Measurements from ENCODE around the gene LMAN2L. TPM values are rescaled to one million over a fixed set of nuclear protein-coding genes. Genes with fewer than 3 reads are reported as not detected.

LMAN2L gene
- total RNA-seq, 2 experiments from 2014 or later = 1.1 to 1.8 TPM

- Histone ChIP-seq H3K27me3 (ENCODE audit: control insufficient read depth in 1 of 2, insufficient read depth in 2 of 2, low read length in 2 of 2) (no peaks in the 10 kb centered on the region), H3K9me3 (ENCODE audit: control insufficient read depth in 1 of 2, insufficient read depth in 1 of 2, low read length in 2 of 2) (no peaks in the 10 kb centered on the region), H3K36me3 (ENCODE audit: insufficient read depth, low read length) (no peaks in the 10 kb centered on the region), H3K4me1 (ENCODE audit: insufficient read depth, low read length) (no peaks in the 10 kb centered on the region), H3K4me3 (ENCODE audit: low read length) (no peak overlapping the region), H3K27ac (ENCODE audit: low read depth in 1 of 2, low read length in 2 of 2) (no peak overlapping the region)
- intact Hi-C loops (cut with DNase I, micrococcal nuclease) = no loop called here
- H3K36me3 Mint-ChIP-seq (ENCODE audit: low read depth) = no peaks in the 10 kb centered on the region
- DNase-seq (no peak), ATAC-seq (ENCODE audit: poor library complexity) (no peak)
- no peaks in the 10 kb centered on the region for H3K4me1 Mint-ChIP-seq (ENCODE audit: low read depth)
- H3K27me3 Mint-ChIP-seq = no peaks in the 10 kb centered on the region
- POLR2A ChIA-PET = no interaction called here
- H3K4me3 Mint-ChIP-seq = no peak overlapping the region
- H3K9me3 Mint-ChIP-seq = no peaks in the 10 kb centered on the region
- CTCF ChIA-PET = no interaction called here
- TF ChIP-seq, protein P1, sequence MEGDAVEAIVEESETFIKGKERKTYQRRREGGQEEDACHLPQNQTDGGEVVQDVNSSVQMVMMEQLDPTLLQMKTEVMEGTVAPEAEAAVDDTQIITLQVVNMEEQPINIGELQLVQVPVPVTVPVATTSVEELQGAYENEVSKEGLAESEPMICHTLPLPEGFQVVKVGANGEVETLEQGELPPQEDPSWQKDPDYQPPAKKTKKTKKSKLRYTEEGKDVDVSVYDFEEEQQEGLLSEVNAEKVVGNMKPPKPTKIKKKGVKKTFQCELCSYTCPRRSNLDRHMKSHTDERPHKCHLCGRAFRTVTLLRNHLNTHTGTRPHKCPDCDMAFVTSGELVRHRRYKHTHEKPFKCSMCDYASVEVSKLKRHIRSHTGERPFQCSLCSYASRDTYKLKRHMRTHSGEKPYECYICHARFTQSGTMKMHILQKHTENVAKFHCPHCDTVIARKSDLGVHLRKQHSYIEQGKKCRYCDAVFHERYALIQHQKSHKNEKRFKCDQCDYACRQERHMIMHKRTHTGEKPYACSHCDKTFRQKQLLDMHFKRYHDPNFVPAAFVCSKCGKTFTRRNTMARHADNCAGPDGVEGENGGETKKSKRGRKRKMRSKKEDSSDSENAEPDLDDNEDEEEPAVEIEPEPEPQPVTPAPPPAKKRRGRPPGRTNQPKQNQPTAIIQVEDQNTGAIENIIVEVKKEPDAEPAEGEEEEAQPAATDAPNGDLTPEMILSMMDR (IDR thresholded peaks at IDR 0.05) = no peak
- H3K27ac Mint-ChIP-seq = no peak overlapping the region
These were observed 50.4 kb downstream of the LMAN2L start for GRCh38 chr2:96689431-96689991.

DNA sequence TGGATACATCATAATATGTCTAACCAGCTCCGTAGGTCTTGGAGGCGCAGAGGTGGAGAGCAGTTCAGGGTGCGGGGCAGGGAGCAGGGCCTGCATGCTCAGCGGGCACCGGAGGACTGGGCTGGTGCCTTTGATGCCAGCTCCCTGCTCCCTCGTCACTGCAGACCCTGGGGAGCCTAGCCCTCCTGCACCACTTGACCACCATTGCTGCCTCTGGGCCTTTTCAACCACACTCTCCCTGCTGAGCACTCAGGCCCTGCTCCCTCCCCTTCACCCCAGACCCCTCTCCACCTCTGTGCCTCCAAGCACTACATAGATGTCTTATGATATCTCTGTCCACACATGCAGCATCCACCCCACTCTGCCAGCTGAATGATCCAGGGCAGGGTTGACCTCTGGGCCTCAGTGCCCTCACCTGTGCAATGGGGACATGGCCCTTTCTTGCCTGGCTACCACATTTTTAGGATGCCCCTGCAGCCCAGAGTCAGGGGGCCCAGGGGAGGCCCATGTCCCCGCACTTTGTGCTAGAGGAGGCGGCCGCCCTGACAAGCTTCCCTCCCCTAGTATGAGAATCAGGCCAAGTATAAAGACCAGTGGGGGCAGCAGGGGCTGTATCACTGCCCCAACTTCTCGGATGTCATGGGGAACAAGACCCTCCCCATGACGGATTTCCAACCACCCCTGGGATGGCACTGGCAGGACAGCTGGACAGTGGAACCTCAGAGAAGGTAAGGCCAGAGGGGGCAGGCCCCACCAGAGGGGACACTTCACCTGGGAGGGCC is 51.0 kb downstream of the LMAN2L start:
- no peaks in the 10 kb centered on the region for H3K4me1 ChIP-seq (ENCODE audit: insufficient read depth, low read length)
- no peak overlapping the region for H3K27ac ChIP-seq (ENCODE audit: low read depth in 1 of 2, low read length in 2 of 2)
- no peaks in the 10 kb centered on the region for H3K36me3 ChIP-seq (ENCODE audit: insufficient read depth, low read length)
- DNase-seq = no peak
- intact Hi-C loops (cut with DNase I, micrococcal nuclease) = no loop called here
- Mint-ChIP-seq H3K36me3 (ENCODE audit: low read depth) (no peaks in the 10 kb centered on the region), H3K27ac (no peak overlapping the region), H3K4me1 (ENCODE audit: low read depth) (no peaks in the 10 kb centered on the region), H3K27me3 (no peaks in the 10 kb centered on the region), H3K4me3 (no peak overlapping the region), H3K9me3 (no peaks in the 10 kb centered on the region)
- no peaks in the 10 kb centered on the region for H3K27me3 ChIP-seq (ENCODE audit: control insufficient read depth in 1 of 2, insufficient read depth in 2 of 2, low read length in 2 of 2)
- CTCF ChIA-PET = no interaction called here
- ATAC-seq (ENCODE audit: poor library complexity) = no peak
- TF ChIP-seq, protein P1 (IDR thresholded peaks at IDR 0.05) = no peak
- POLR2A ChIA-PET = no interaction called here
- H3K9me3 ChIP-seq (ENCODE audit: control insufficient read depth in 1 of 2, insufficient read depth in 1 of 2, low read length in 2 of 2) = no peaks in the 10 kb centered on the region
- H3K4me3 ChIP-seq (ENCODE audit: low read length) = no peak overlapping the region

- ATAC-seq (ENCODE audit: poor library complexity) (no peak), DNase-seq (no peak)
- Histone ChIP-seq H3K36me3 (ENCODE audit: insufficient read depth, low read length) (no peaks in the 10 kb centered on the region), H3K9me3 (ENCODE audit: control insufficient read depth in 1 of 2, insufficient read depth in 1 of 2, low read length in 2 of 2) (no peaks in the 10 kb centered on the region), H3K27me3 (ENCODE audit: control insufficient read depth in 1 of 2, insufficient read depth in 2 of 2, low read length in 2 of 2) (no peaks in the 10 kb centered on the region), H3K27ac (ENCODE audit: low read depth in 1 of 2, low read length in 2 of 2) (no peak overlapping the region), H3K4me3 (ENCODE audit: low read length) (no peak overlapping the region), H3K4me1 (ENCODE audit: insufficient read depth, low read length) (no peaks in the 10 kb centered on the region)
- ChIA-PET POLR2A (no interaction called here), CTCF (no interaction called here)
- peaks cover 3% of the 10 kb centered on the region for H3K27me3 Mint-ChIP-seq
- TF ChIP-seq, protein P1 (IDR thresholded peaks at IDR 0.05) = no peak
- H3K9me3 Mint-ChIP-seq = no peaks in the 10 kb centered on the region
- intact Hi-C loops (cut with DNase I, micrococcal nuclease) = no loop called here
- no peak overlapping the region for H3K4me3 Mint-ChIP-seq
- no peaks in the 10 kb centered on the region for H3K4me1 Mint-ChIP-seq (ENCODE audit: low read depth)
- no peaks in the 10 kb centered on the region for H3K36me3 Mint-ChIP-seq (ENCODE audit: low read depth)
- no peak overlapping the region for H3K27ac Mint-ChIP-seq
These were observed 51.9 kb downstream of the LMAN2L start for GRCh38 chr2:96687711-96688640.
